AG04449 (cell line): ENCODE measurements around the gene FAM43A.

Experiments
- CTCF ChIA-PET: fragments of 350-600 bp; formaldehyde crosslinking; extraction: SDS; loops from one replicate; lab custom pipeline; 2021; ENCODE audit warnings: antibody characterized with exemption; lab: Yijun Ruan, JAX
- POLR2A ChIA-PET: fragments of 400-600, 350-600 bp; formaldehyde crosslinking; extraction: SDS; loops from one replicate; lab custom pipeline; 2020; ENCODE audit warnings: antibody characterized with exemption, inconsistent platforms; lab: Yijun Ruan, JAX
- DNase-seq: peaks from one replicate; pipeline ENCODE4 v3.0.0-alpha.2; 2010; ENCODE audit warnings: low read depth, low spot score
- H3K4me3 ChIP-seq: 2 replicates; pipeline ENCODE4 v1.5.1; 2011; ENCODE audit warnings: low read depth, mild to moderate bottlenecking, control low read depth, low read length
- CTCF ChIP-seq: IDR thresholded peaks from one replicate; pipeline ENCODE4 v1.5.1; 2011; ENCODE audit warnings: mild to moderate bottlenecking, moderate library complexity, low read length, control low read depth, inconsistent platforms; ENCODE audit not compliant: insufficient read depth; ENCODE audit errors: missing control alignments

FAM43A gene

GRCh38 chr3:194723846-194724618 lies 38.3 kb downstream of the FAM43A start:
- no peak for TF ChIP-seq CTCF
- CTCF ChIA-PET, result no interaction called here
- POLR2A ChIA-PET, result no interaction called here
- DNase-seq, result no peak
- no peak overlapping the region for H3K4me3 ChIP-seq

- no peak overlapping the region for H3K4me3 ChIP-seq
- DNase-seq, result no peak
- TF ChIP-seq CTCF, result no peak
- POLR2A ChIA-PET, result no interaction called here
- CTCF ChIA-PET, result no interaction called here
Observed at GRCh38 chr3:194725346-194725745, 39.7 kb downstream of the FAM43A start.

- POLR2A ChIA-PET, result interaction anchor here (0.6 kb wide), 1 partner anchor 240 kb away, joined by 3 read pairs; no protein-coding TSS in a partner anchor
- TF ChIP-seq CTCF, result no peak
- DNase-seq, result no peak
- CTCF ChIA-PET, result no interaction called here
- H3K4me3 ChIP-seq, result no peak overlapping the region
Observed at GRCh38 chr3:194727435-194728128, 41.9 kb downstream of the FAM43A start.

GRCh38 chr3:194728986-194729385 lies 43.3 kb downstream of the FAM43A start:
- no peak overlapping the region for H3K4me3 ChIP-seq
- ChIA-PET CTCF (no interaction called here), POLR2A (no interaction called here)
- no peak for DNase-seq
- no peak for TF ChIP-seq CTCF

- ChIA-PET CTCF (no interaction called here), POLR2A (no interaction called here)
- no peak for TF ChIP-seq CTCF
- no peak overlapping the region for H3K4me3 ChIP-seq
- DNase-seq, result no peak
Observed at GRCh38 chr3:194730365-194730764, 44.7 kb downstream of the FAM43A start.

GRCh38 chr3:194731506-194732073 lies 45.9 kb downstream of the FAM43A start:
- CTCF ChIA-PET, result interaction anchor here (0.9 kb wide), 2 partner anchors 49 to 131 kb away, joined by 3 read pairs; no protein-coding TSS in a partner anchor
- POLR2A ChIA-PET, result no interaction called here
- no peak for TF ChIP-seq CTCF

More at GRCh38 chr3:194731506-194732073, 45.9 kb downstream of the FAM43A start:
- DNase-seq, result no peak
- no peak overlapping the region for H3K4me3 ChIP-seq
